H1 (cell line): ENCODE results near the gene MAP6D1. TPM values are rescaled to one million over a fixed set of nuclear protein-coding genes. Genes with fewer than 3 reads are reported as not detected.

Experiments used
- CTCF ChIA-PET: fragments of 300-600 bp; sonication (Branson Sonifier 250); formaldehyde crosslinking; loops from one replicate; lab custom pipeline; 2021; ENCODE audit not compliant: partially characterized antibody; lab: Charles Lee
- POLR2A ChIA-PET: fragments of 300-600 bp; sonication (Branson Sonifier 250); formaldehyde crosslinking; loops from one replicate; lab custom pipeline; 2021; ENCODE audit warnings: inconsistent platforms; ENCODE audit not compliant: partially characterized antibody; lab: Charles Lee
- DNase-seq, 2 experiments: peaks; one replicate each; pipeline versions ENCODE4 v3.0.0 to v3.0.0-alpha.2; 2010 to 2022; ENCODE audit warnings: low spot score in 2 of 2, low read depth in 1 of 2, mixed read lengths in 1 of 2
- FAIRE-seq: peaks from 2 replicates; lab custom pipeline; 2011; peaks lifted over from hg19 to GRCh38; lab: Jason Lieb, UNC
- H2AFZ ChIP-seq: 2 replicates; pipeline ENCODE4 v1.8.1; 2012; ENCODE audit warnings: low read length, inconsistent platforms
- H2AK5ac ChIP-seq: 2 replicates; pipeline ENCODE4 v1.6.1; 2013; ENCODE audit warnings: low read depth, low read length
- H2BK120ac ChIP-seq: replicated peaks from 2 replicates; pipeline ENCODE3; 2013; ENCODE audit warnings: low read depth, low read length, inconsistent platforms
- H2BK12ac ChIP-seq: 2 replicates; pipeline ENCODE4 v1.6.1; 2013; ENCODE audit warnings: low read depth, low read length
- H2BK15ac ChIP-seq: 2 replicates; pipeline ENCODE4 v1.6.1; 2013; ENCODE audit warnings: low read length
- H2BK20ac ChIP-seq: 2 replicates; pipeline ENCODE4 v1.6.1; 2013; ENCODE audit warnings: low read length
- H2BK5ac ChIP-seq: 2 replicates; pipeline ENCODE4 v1.6.1; 2013; ENCODE audit warnings: low read depth, low read length
- H3K14ac ChIP-seq: 2 replicates; pipeline ENCODE4 v1.6.1; 2013; ENCODE audit warnings: inconsistent platforms; ENCODE audit not compliant: insufficient read length
- H3K18ac ChIP-seq: 2 replicates; pipeline ENCODE4 v1.6.1; 2013; ENCODE audit warnings: low read length; ENCODE audit errors: extremely low read depth
- H3K23ac ChIP-seq: 2 replicates; pipeline ENCODE4 v1.6.1; 2013; ENCODE audit warnings: inconsistent platforms; ENCODE audit not compliant: insufficient read length
- H3K23me2 ChIP-seq: 2 replicates; pipeline ENCODE4 v1.6.1; 2013; ENCODE audit warnings: low read depth, low read length
- H3K27ac ChIP-seq: 2 replicates; pipeline ENCODE4 v1.6.1; 2011; ENCODE audit warnings: low read depth, low read length, inconsistent platforms
- H3K27me3 ChIP-seq, 4 experiments: replicated peaks in 1 of 4; 1 replicate in 1 of 4; 2 replicates in 3 of 4; pipeline versions ENCODE4 v1.6.1 to v1.8.1; 2011 to 2013; ENCODE audit warnings: low read length in 3 of 4, mild to moderate bottlenecking in 3 of 4, inconsistent platforms in 2 of 4, mixed read lengths in 2 of 4, moderate library complexity in 1 of 4; ENCODE audit not compliant: control insufficient read depth in 3 of 4, insufficient read depth in 3 of 4; ENCODE audit errors: extremely low read depth in 1 of 4
- H3K36me3 ChIP-seq, 4 experiments: 2 replicates each; pipeline versions ENCODE4 v1.6.1 to v1.8.1; 2011 to 2013; ENCODE audit warnings: mild to moderate bottlenecking in 4 of 4, low read length in 3 of 4, moderate library complexity in 2 of 4, control low read depth in 1 of 4, inconsistent platforms in 1 of 4; ENCODE audit not compliant: insufficient read depth in 4 of 4, control insufficient read depth in 2 of 4
- H3K4ac ChIP-seq: replicated peaks from 2 replicates; pipeline ENCODE3; 2013; ENCODE audit warnings: low read length, low read depth, mixed read lengths, inconsistent platforms; ENCODE audit not compliant: insufficient read length
- H3K4me1 ChIP-seq, 4 experiments: replicated peaks in 1 of 4; 1 replicate in 1 of 4; 2 replicates in 3 of 4; pipeline versions ENCODE4 v1.6.1 to v1.8.1; 2011 to 2013; ENCODE audit warnings: low read length in 3 of 4, inconsistent platforms in 2 of 4, mixed read lengths in 1 of 4; ENCODE audit not compliant: insufficient read depth in 4 of 4, control insufficient read depth in 3 of 4
- H3K4me2 ChIP-seq, 2 experiments: 2 replicates each; pipeline versions ENCODE4 v1.6.1 to v1.8.1; 2011 to 2013; ENCODE audit warnings: low read depth in 2 of 2, low read length in 2 of 2, control low read depth in 1 of 2, inconsistent platforms in 1 of 2, mild to moderate bottlenecking in 1 of 2; ENCODE audit not compliant: insufficient read depth in 1 of 2
- H3K4me3 ChIP-seq, 4 experiments: fragments of 200-600, 300-600 bp in 1 of 4; sonication (generic), shearing (Covaris generic), sonication (Bioruptor Twin) in 1 of 4; 2 replicates each; pipeline versions ENCODE4 v1.5.1 to v1.8.1; 2011 to 2016; ENCODE audit warnings: low read length in 4 of 4, low read depth in 3 of 4, control low read depth in 2 of 4, inconsistent platforms in 2 of 4, mild to moderate bottlenecking in 2 of 4, mixed read lengths in 1 of 4, moderate library complexity in 1 of 4; ENCODE audit not compliant: insufficient read depth in 2 of 4; ENCODE audit errors: extremely low read depth in 1 of 4
- H3K56ac ChIP-seq: replicated peaks from 2 replicates; pipeline ENCODE3; 2013; ENCODE audit warnings: low read depth, mild to moderate bottlenecking, mixed read lengths, low read length, inconsistent platforms; ENCODE audit not compliant: insufficient read length
- H3K79me1 ChIP-seq: 2 replicates; pipeline ENCODE4 v1.6.1; 2013; ENCODE audit warnings: low read depth, low read length, control low read depth
- H3K79me2 ChIP-seq, 2 experiments: 2 replicates each; pipeline versions ENCODE4 v1.6.1 to v1.8.1; 2012 to 2013; ENCODE audit warnings: low read length in 2 of 2, mild to moderate bottlenecking in 2 of 2, inconsistent platforms in 1 of 2; ENCODE audit not compliant: insufficient read depth in 2 of 2, control insufficient read depth in 1 of 2
- H3K9ac ChIP-seq, 4 experiments: replicated peaks in 1 of 4; 1 replicate in 1 of 4; 2 replicates in 3 of 4; pipeline versions ENCODE4 v1.6.1 to v1.8.1; 2011 to 2013; ENCODE audit warnings: low read depth in 3 of 4, low read length in 3 of 4, control low read depth in 2 of 4, mild to moderate bottlenecking in 2 of 4, moderate library complexity in 2 of 4, inconsistent platforms in 1 of 4; ENCODE audit errors: extremely low read depth in 1 of 4
- H3K9me3 ChIP-seq, 2 experiments: 2 replicates each; pipeline versions ENCODE4 v1.6.1 to v1.8.1; 2012 to 2013; ENCODE audit warnings: mild to moderate bottlenecking in 2 of 2, moderate library complexity in 2 of 2, control low read depth in 1 of 2, inconsistent platforms in 1 of 2, low read depth in 1 of 2, low read length in 1 of 2, mixed read lengths in 1 of 2; ENCODE audit not compliant: insufficient read depth in 2 of 2
- H4K20me1 ChIP-seq, 2 experiments: replicated peaks in 1 of 2; 2 replicates each; pipeline versions ENCODE3 to v1.8.1; 2011 to 2013; ENCODE audit warnings: inconsistent platforms in 2 of 2, low read length in 2 of 2, mild to moderate bottlenecking in 1 of 2; ENCODE audit not compliant: insufficient read depth in 2 of 2, control insufficient read depth in 1 of 2
- H4K5ac ChIP-seq: 2 replicates; pipeline ENCODE4 v1.6.1; 2013; ENCODE audit warnings: low read length, low read depth, mixed read lengths, inconsistent platforms; ENCODE audit not compliant: insufficient read length
- H4K8ac ChIP-seq: 2 replicates; pipeline ENCODE4 v1.8.0; 2013; ENCODE audit warnings: mild to moderate bottlenecking, moderate library complexity, low read length, inconsistent platforms; ENCODE audit not compliant: insufficient read depth; ENCODE audit errors: extremely low read depth
- H4K91ac ChIP-seq: replicated peaks from 2 replicates; pipeline ENCODE3; 2013; ENCODE audit warnings: low read length, mixed read lengths, inconsistent platforms; ENCODE audit not compliant: insufficient read length
- CBX8 ChIP-seq: fragments of 300-800, 300-1000 bp; sonication (generic); IDR thresholded peaks from 2 replicates; pipeline ENCODE4 v1.7.1; 2016; ENCODE audit warnings: low read depth, low read length, borderline replicate concordance
- CREB1 ChIP-seq: IDR thresholded peaks from 2 replicates; pipeline ENCODE4 v1.6.1; 2012; ENCODE audit warnings: inconsistent platforms
- EGR1 ChIP-seq: IDR thresholded peaks from 2 replicates; pipeline ENCODE4 v1.6.1; 2011; ENCODE audit warnings: low read depth, low read length, borderline replicate concordance
- FOSL1 ChIP-seq: IDR thresholded peaks from 2 replicates; pipeline ENCODE4 v1.6.1; 2011; ENCODE audit warnings: mild to moderate bottlenecking, low read depth, low read length, moderate library complexity; ENCODE audit not compliant: insufficient read depth
- GABPA ChIP-seq: IDR thresholded peaks from 2 replicates; pipeline ENCODE4 v1.6.1; 2011; ENCODE audit warnings: mild to moderate bottlenecking, low read length, moderate library complexity, borderline replicate concordance; ENCODE audit not compliant: insufficient read depth
- NANOG ChIP-seq: IDR thresholded peaks from 2 replicates; pipeline ENCODE4 v1.6.1; 2011; ENCODE audit warnings: low read length, low read depth, mild to moderate bottlenecking, inconsistent platforms; ENCODE audit not compliant: insufficient read depth, poor library complexity, severe bottlenecking
- NRF1 ChIP-seq: IDR thresholded peaks from 2 replicates; pipeline ENCODE4 v1.6.1; 2011; ENCODE audit warnings: mild to moderate bottlenecking, low read depth, low read length, improper control_type of control experiment
- POLR2AphosphoS5 ChIP-seq: IDR thresholded peaks from 2 replicates; pipeline ENCODE4 v1.6.1; 2011; ENCODE audit warnings: low read depth, low read length
- POU5F1 ChIP-seq: IDR thresholded peaks from 2 replicates; pipeline ENCODE4 v1.6.1; 2011; ENCODE audit warnings: low read depth, mild to moderate bottlenecking, low read length, moderate library complexity
- SIRT6 ChIP-seq: IDR thresholded peaks from one replicate; pipeline ENCODE4 v1.7.1; 2012; ENCODE audit warnings: low read length, inconsistent platforms
- SIX5 ChIP-seq: IDR thresholded peaks from 2 replicates; pipeline ENCODE4 v1.6.1; 2011; ENCODE audit warnings: mild to moderate bottlenecking, low read depth, low read length
- YY1 ChIP-seq: IDR thresholded peaks from 2 replicates; pipeline ENCODE4 v1.6.1; 2011; ENCODE audit warnings: low read depth, mild to moderate bottlenecking, low read length
- ZNF274 ChIP-seq: IDR thresholded peaks from 2 replicates; pipeline ENCODE4 v1.7.0; 2012; ENCODE audit warnings: low read length, borderline replicate concordance; ENCODE audit errors: extremely low read depth
- WGBS, 2 experiments: shearing (Covaris generic) in 1 of 2; methylation state at CpG; one replicate each; pipeline versions ENCODE4 v1.1.6 to v1.1.7; 2013 to 2015; ENCODE audit warnings: low lambda C conversion rate in 2 of 2, mixed read lengths in 2 of 2, inconsistent platforms in 1 of 2, low coverage in 1 of 2, missing lambda C conversion rate in 1 of 2; ENCODE audit not compliant: insufficient replicate concordance in 2 of 2, insufficient coverage in 1 of 2, insufficient read length in 1 of 2; ENCODE audit errors: extremely low coverage in 1 of 2, missing lambda C conversion rate in 1 of 2; 5-methylcytosine and 5-hydroxymethylcytosine counted together
- polyA plus RNA-seq, 7 experiments: library from polyadenylated mRNA; depleted of rRNA in 3 of 7; stranded (reverse) in 5 of 7; unstranded in 2 of 7; fragments of >200 nt in 5 of 7; fragments of 200-250 nt in 2 of 7; gene quantifications; 1 replicate in 5 of 7; 2 replicates in 1 of 7; 4 replicates in 1 of 7; pipeline versions ENCODE4 v1.2.1 to v1.2.3, GENCODE V29; 2011 to 2013; ENCODE audit warnings: missing spikeins in 2 of 7, mixed read lengths in 2 of 7
- total RNA-seq: library from RNA; stranded (reverse); fragmentation: NEBNext Ultra II Directional; extraction: Animal tissue kit (Norgen Biotek cat#: 25700); gene quantifications from 2 replicates; pipeline ENCODE4 v1.2.1, GENCODE V29; 2021
- TF ChIP-seq, protein P1 (sequence below): IDR thresholded peaks from 2 replicates; pipeline ENCODE4 v1.6.1; 2012; ENCODE audit warnings: low read length, inconsistent platforms

MAP6D1 gene
- total and polyA plus RNA-seq, 2 of the 8 experiments (the other 6 are each of a cell fraction or from before 2014, with no cell fraction given): 4.8 to 5.2 TPM

DNA sequence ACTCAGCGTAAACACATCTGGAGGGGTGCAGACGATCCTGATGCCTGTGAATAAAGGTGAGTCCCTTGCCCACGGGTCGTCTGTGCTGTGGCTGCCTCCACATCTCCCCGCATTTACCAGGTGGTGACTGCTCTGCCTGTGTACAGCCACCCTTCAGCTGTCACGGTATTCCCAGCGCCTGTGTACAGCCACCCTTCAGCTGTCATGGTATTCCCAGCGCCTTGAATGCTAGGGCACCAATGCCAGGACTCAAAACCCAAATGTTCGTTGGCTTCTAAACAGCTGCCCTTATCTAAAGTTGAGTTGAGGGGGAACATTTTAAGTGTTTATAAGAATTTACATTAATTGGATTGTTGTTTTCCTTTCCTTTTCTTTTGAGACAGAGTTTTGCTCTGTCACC, 27.4 kb downstream of the MAP6D1 start:
- no peaks in the 10 kb centered on the region for H3K9me3 ChIP-seq
- no peak overlapping the region for H4K8ac ChIP-seq
- ChIA-PET CTCF (no interaction called here), POLR2A (interaction anchor here (0.6 kb wide), 1 partner anchor 76 kb away, joined by 3 read pairs; no protein-coding TSS in a partner anchor)
- H3K4me1 ChIP-seq: no peaks in the 10 kb centered on the region
- H3K4me3 ChIP-seq: no peak overlapping the region
- H2AFZ ChIP-seq: no peak overlapping the region
- H3K36me3 ChIP-seq: peaks cover 29 to 63% (median 50%) of the 10 kb centered on the region in 4 experiments; a peak in 7 of 8 replicates
- H3K14ac ChIP-seq: no peak overlapping the region
- H2BK12ac ChIP-seq: no peak overlapping the region
- no peak overlapping the region for H3K4me2 ChIP-seq
- H2AK5ac ChIP-seq: no peak overlapping the region
- FAIRE-seq (no peak), DNase-seq (no peak)
- H2BK15ac ChIP-seq: no peak overlapping the region
- H4K91ac ChIP-seq: no peak overlapping the region
- H3K4ac ChIP-seq: no peak overlapping the region
- H2BK120ac ChIP-seq: no peak overlapping the region
- no peaks in the 10 kb centered on the region for H3K27me3 ChIP-seq
- H3K56ac ChIP-seq: no peak overlapping the region
- no peaks in the 10 kb centered on the region for H3K23me2 ChIP-seq
- no peak overlapping the region for H3K27ac ChIP-seq
- no peak overlapping the region for H3K18ac ChIP-seq
- no peak overlapping the region for H3K9ac ChIP-seq
- no peak overlapping the region for H4K5ac ChIP-seq
- no peaks in the 10 kb centered on the region for H3K79me2 ChIP-seq
- H2BK20ac ChIP-seq: no peak overlapping the region
- 90% methylated on average over 9 of the region's 9 CpGs; no CpG with 5 or more reads in 1 of the 2 experiments for WGBS, 2 experiments
- H2BK5ac ChIP-seq: no peak overlapping the region; the same call in 1 of the 2 replicates
- H3K79me1 ChIP-seq: no peaks in the 10 kb centered on the region
- H3K23ac ChIP-seq: no peak overlapping the region
- peaks cover 3 to 4% of the 10 kb centered on the region in 2 experiments for H4K20me1 ChIP-seq
- TF ChIP-seq CBX8 (no peak), CREB1 (no peak), SIRT6 (no peak), POU5F1 (no peak), GABPA (no peak), YY1 (no peak), POLR2AphosphoS5 (no peak; the same call in 1 of the 2 replicates), EGR1 (no peak), FOSL1 (no peak), NANOG (no peak), ZNF274 (no peak), SIX5 (no peak), NRF1 (no peak)
- TF ChIP-seq, protein P1, sequence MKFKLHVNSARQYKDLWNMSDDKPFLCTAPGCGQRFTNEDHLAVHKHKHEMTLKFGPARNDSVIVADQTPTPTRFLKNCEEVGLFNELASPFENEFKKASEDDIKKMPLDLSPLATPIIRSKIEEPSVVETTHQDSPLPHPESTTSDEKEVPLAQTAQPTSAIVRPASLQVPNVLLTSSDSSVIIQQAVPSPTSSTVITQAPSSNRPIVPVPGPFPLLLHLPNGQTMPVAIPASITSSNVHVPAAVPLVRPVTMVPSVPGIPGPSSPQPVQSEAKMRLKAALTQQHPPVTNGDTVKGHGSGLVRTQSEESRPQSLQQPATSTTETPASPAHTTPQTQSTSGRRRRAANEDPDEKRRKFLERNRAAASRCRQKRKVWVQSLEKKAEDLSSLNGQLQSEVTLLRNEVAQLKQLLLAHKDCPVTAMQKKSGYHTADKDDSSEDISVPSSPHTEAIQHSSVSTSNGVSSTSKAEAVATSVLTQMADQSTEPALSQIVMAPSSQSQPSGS: no peak
